Stimulated activated CD8-positive, alpha-beta memory T cell treated with anti-CD3 and anti-CD28 coated beads, Interleukin-7, amount 100 ng/mL, for 4 hours (primary cell): ENCODE data around the gene TMEM59L.
A peak's percentile ranks its signal among the peaks of the same experiment; 100 is the strongest.

Experiments
- DNase-seq, 2 donors: peaks; one replicate each; pipeline ENCODE4 v3.0.0-alpha.2; 2020; ENCODE audit warnings: low read depth in 2 of 2

TMEM59L gene

DNA sequence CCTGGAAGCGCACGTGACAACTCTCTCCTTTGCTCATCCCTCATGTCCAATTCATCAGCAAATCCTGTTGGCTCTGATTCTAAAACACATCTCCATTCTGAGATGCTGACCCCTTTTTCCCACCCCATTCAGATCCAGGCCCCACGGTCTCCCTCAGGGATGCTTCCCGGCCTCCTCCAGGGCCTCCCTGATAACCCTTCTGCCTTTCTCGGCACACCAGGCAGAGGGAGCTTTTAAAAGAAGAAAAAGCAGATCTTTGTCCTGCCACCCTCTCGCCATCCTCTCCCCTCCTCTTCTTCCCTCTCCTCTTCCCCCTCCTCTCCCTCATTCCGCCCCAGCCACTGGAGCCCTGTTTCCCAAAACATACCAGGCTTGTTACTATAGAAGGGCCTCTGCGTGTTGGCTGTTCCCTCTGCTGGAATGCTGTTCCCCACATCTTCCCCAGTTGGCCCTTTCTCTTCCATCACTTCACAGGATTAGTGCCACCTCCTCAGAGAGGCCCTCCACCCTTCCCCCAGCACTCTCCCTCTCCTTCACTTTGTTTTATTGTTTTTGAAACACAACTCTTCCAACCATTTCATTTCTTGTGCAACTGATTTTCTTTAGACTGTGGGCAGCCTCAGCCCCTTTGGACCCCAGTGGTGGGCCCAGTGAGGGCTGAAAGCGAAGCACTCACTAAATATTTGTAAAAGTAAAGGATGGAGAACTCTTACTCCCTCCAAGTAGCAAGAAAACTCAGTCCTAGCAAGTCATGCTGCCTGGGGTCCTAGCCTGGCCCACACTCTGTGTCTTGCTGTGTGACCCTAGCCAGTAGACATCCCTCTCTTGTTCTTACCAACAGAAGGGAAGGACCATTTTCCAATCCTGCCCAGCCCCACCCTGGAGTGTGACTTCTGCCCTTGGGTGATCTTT, 3.6 kb upstream of the TMEM59L start:
- DNase-seq: no peak

DNA sequence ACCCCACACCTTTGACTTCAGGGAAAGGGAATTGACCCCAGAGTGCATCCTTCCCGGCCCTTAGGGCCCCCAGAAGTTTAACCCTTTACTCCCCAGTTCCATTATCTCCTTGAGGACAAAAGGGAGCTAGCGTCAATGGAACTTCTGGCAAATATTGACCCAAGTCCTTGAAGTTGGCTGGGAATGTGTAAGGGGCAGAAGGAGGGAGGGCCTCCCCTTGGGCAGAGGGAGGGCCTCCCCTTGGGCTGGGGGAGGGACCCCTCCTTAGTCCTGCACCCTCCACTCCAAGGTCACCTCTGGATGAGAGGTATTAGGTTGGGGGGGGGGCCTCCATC, 3.0 kb upstream of the TMEM59L start:
- DNase-seq: no peak

DNA sequence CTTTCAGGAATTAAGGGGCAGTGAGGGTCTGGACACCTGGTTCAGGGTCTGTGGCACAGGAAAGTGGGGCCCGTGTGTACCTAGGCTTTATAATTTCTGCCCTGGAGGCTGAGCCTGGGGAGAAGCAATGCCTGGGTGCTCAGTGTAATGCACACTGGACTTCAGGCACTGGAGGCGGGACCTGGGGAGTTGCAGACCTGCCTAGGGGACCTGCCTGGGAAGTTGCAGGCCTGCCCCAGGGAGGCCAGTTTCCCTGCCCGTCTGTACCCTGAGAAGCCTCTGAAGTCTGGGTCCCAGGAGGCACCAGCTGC, 2.5 kb upstream of the TMEM59L start:
- DNase-seq: no peak

DNA sequence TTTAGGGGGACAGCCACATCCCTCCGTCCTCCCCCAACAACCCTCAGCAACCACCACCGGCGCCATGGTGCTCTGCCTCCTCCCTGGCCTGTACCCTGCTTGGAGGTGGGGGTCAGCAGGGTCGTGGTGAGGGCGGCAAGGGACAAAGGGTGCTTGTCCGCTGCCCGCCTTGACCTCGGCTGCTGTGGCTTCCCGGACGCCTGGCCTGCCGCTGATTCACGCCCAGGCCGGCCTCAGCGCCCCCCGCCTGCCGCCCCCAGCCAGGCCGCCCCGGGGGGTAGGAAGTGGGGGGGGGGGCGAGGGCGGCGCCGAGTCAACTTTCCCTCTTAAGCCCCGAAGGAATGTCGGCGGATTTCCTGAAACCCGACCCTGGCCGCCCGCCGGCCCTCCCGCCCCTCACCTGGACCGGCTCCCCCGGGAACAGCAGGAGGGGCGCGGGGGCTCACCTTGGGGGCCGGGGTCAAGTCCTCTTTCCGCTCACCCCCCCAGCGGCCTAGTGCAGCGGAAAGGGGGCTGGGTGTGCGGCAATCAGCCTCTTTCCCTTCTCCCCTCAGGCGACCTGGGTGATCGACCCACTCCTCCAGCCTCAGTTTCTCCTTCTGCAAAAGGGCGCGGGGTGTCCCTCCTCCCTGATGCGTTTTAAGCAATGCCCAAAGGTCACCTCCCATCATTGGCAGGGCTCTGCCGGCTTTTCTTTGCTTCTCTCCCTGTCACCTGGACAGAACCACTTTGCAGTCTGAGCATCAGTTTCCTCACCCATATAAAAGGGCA, 1.9 kb upstream of the TMEM59L start:
- no peak for DNase-seq

DNA sequence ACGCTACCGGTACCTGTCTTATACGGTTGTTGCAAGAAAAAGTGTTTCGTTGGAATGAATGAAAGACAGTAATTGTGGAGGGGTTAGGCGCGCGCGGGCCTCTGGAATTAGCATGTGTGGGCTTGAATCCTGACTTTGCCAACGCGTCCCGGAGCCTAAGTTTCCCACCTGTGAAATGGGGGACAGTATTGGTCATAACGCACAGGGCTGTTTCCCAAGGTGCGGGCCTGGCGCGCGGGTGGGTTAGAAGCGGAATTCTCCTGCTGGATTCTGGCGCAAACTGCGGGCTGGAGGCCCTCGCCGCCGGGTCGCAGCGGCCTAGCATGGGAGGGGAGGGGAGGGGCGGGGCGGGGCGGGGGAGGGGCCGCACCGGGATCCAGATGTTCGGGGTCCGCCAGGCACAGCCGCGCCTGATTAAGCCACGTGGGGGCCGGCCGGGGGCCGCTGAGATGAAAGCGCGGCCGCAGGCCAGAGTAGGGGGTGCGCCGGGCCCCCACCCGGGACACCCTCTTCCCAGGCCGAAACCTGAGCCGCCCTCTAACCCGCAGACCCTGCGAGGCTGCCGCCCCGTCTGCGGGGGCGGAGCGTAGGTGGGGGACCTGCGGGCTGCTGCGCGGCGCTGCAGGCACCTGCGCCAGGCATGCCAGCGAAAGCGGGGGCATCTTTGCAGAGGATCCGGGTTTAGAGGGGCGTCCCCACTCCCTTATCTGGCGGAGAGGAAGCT, 1.2 kb upstream of the TMEM59L start:
- DNase-seq: peak in 1 of 2 donors; percentile 36

DNA sequence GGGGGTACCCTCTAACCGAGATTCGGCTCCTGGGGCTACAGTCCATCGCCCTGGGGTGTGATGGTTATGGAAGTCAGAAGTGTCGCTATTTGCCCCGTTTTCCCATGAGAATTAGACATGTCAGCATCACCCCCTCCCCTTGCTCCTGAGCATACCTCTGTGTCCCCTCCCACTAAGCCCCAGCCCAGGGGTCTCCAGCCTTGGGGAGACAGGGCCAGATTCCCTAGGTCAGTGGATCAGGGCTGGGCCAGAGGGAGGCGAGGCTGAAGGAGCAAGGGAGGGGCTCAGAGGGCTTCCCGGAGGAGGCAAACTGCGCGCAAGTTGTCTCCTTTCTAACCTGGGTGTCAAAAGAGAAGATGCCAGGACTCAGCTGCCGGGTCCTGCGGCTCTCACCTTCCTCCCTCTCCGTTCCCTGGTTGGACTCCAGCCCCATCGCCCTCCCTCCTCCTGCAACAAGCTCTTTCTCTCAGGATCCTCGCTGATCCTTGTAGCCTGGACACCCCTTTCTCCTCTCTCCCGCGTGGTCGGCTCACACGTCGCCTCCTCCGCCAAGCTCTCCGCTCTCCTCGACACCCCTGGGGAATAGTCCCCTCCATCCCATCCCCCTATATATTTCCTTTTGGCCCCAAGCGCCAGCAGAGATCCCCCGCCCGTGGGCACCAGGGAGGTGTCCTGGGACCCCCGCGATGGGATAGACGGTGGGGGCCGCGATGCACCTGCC, 459 bp upstream of the TMEM59L start:
- DNase-seq: no peak

DNA sequence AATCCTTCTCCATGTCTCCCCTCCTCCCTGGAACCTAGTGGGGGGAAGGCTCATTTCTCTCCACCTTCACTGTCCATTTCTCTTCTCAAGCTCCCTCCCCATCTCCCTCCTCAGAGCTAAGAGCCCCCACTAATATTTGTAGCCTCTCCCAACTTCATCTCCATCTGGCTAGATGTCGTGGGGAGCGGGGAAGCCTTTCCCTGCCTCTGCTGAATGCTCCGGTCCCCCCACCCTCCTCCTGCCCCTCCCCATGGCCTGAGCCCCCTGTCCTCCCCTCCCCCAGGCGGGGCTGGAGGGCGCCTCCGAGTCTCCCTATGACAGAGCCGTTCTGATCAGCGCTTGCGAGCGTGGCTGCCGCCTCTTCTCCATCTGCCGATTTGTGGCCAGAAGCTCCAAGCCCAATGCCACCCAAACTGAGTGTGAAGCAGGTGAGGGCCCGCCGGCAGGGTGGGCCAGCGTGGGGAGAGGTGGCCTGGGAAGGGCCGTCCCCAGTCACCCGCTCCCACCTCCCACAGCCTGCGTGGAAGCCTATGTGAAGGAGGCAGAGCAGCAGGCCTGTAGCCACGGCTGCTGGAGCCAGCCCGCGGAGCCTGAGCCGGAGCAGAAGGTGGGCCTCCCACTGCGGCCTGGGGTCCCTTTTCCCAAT, 1.0 kb downstream of the TMEM59L start:
- no peak for DNase-seq

DNA sequence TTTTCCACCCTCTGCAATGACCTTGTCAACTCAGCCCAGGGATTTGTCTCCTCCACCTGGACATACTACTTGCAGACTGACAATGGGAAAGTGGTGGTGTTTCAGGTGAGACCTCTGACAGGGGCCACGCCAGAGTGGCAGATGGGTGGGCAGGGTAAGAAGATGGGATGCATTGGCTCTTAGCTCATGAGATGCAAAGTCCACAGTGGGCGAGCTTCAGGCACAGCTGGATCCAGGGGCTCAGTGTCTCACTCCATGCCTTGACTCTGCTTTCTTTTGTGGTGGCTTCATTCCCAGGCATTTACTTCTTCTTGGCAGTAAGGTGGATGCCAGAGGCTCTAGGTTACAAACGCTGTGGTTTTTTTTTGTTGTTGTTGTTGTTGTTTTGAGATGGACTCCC, 3.4 kb downstream of the TMEM59L start:
- no peak for DNase-seq

DNA sequence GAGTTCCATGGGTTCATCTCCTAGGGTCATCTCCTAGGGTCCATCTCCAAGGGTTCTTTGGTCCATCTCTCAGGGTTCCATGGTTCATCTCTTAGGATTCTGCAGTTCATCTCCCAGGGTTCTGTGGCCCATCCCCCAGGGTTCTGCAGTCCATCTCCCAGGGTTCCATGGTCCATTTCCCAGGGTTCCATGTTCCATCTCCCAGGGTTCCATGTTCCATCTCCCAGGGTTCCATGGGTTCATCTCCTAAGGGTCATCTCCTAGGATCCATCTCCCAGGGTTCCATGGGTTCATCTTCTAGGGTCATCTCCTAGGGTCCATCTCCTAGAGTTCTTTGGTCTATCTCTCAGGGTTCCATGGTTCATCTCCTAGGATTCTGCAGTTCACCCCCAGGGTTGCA, 4.9 kb downstream of the TMEM59L start:
- no peak for DNase-seq

DNA sequence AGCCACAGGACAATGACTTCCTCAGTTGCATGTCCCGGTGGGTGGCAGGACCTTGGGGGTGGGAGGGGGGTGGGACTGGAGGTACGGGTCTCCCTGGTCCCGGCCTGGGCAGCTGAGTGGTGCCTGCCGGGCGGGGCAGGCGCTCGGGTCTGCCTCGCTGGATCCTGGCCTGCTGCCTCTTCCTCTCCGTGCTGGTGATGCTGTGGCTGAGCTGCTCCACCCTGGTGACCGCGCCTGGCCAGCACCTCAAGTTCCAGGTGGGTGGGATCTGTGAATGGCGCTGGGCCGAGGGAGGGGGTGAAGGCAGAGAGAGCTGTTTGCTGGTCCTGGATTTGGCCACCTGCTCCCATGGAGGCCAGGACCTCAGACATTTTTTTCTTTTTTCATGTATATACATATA, 5.6 kb downstream of the TMEM59L start:
- no peak for DNase-seq

DNA sequence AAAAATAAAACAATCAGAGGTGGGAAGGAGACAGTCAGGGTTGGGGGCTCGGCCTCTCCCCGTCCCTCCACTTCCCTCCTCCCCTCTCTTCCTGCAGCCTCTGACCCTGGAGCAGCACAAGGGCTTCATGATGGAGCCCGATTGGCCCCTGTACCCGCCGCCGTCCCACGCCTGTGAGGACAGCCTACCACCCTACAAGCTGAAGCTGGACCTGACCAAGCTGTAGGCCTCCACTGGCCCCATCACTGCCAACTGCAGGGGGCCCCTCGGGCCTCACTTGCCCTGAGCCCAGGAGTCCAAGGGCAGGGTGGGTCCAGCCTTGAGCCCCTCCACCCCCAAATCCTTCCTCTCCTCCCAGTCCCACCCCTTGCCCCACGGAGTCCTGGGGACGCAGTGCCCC, 7.6 kb downstream of the TMEM59L start:
- no peak for DNase-seq

DNA sequence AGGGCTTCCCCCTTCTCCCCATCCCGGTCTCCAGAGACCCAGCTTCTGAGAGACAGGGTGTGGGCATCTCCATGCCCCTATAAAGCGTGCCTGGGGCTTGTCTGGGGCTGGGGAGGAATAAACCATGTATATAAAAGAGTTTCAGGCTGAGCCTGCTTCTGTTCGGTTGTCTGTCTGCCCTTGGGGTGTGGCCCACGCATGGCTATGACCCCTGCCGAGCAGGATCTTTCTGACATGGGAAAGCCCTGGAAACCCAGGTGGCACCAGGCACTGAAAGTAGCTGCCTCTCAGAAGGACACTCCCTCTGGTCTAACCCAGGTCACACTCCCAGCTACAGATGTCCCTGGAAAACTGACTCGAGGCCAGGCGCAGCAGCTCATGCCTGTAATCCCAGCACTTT, 8.2 kb downstream of the TMEM59L start:
- DNase-seq: no peak

DNA sequence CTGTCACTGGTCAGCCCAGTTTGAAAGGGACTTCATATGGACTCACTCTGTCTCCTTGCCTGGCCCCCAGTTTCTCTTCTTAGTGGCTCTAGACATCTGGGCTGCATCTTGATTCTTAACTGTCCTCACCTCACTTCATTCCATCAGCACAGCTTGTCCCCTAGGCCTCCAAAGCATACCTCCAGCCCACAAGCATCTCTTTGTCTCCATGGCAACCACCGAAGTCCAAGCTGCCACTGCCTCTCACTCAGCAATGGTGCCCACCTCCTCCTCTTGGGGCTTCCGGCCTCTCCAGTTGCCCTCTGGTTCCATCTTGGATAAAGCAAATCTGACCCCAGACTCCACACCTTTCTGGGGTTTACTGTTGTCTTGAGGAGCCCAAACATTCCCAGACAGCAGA, 14.2 kb downstream of the TMEM59L start:
- no peak for DNase-seq

DNA sequence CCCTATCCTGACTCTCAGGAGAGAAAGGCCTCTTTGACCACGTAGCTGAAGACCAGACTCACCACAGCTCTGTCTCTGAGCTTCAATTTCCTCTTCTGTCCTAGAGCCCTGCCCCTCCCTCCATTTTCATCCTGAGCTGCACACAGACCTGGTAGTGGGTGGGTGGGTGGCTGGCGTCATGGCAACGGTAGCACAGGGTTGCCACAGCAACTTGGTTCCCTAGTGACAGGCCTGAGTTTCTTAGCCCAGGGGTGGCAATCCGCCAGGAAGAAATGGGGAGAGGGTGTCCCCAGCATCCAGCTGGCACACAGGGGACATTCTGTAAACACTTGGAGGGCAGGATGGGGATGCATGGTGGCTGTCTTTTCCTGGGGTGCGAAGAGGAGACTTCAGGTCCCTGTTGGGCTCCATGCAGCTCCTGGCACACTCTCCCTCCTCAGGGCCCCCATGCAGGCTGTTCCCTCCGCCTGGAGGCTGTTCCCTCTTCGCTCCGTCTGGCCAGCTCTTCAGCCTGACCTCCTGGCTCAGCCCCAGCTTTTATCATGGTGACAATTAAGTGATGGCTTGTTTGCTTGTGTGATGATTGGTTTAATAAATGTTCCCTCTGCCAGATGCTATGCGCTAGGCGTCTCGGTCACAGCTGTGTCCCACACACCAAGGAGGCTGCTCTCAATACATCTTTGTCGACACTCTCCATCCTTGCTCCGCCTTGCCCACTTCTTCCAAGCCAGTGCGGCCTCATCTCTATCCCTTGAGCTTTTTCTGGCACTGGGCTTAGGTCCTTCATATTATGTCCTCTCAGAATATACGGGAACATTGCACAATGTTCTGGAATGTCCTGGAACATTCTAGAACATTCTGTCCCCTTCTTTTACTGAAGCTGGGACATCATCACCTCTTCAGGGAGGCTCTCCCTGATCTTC, 16.8 kb downstream of the TMEM59L start:
- DNase-seq: no peak

DNA sequence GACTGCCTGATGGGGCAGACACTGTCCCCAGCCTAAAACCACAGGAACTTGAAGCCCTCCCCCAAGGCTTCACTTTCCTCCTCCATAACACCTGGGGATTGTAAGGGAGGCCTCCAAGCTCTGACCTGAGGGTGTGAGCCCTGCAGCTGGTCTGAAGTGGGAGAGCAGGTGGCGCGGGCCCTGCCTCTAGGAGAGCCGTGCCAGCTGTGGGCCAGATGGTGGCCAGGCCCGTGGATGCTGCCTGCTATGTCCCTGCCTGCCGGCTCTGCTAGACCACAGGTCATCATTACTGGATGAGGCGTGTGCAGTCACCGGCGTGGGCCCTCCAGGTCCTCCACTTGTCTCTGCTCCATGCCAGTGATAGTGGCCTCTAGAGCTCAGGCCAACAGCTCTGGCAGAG, 20.7 kb downstream of the TMEM59L start:
- no peak for DNase-seq

DNA sequence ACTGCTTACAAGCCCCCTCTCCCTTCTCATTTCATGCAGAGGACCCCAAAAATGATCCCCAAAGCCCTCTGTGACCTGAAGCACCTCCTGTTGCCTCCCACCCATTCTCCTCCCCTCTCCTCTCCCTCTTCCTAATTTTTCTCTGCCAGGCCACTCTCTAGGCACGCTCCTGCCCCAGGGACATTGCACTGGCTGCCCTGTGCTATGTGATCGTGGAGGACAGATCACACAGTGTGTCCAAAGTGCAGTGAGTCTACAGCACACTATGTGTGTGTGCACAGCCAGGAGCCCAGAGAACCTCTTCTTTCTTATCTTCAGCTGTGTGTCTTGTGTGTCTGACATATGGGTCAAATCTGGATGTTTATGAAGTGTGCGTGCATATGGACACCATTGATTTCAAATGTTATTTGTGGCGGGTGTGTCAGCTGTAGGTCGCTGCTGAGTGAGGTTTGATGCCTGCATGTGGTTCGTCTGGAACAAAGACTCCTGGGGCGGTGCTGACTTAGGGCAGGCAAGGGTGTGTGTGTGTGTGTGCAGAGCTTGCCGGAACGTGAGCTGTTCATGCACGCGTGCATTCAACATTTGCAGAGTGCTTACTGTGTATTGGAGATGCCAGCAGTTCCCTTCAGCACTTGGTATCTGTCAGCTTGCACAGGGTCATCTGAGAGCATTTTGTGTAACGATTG, 22.1 kb downstream of the TMEM59L start:
- no peak for DNase-seq

DNA sequence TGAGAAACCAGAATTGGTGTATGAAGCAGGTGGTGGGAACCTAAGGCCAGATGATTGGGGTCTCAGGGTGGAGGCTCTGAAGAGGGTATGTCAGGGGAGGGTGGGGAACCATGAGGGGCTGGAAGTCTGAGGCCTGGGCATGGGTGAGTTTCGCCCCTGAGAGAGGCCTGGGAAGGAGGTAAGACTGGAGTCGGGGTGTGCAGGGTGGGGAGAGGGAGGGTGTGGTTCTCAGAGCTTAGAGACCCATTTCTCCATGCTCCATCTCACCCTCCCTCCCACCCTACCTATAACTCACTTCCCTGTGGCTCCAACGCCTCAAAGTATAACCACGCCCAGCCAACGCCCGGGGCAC, 23.1 kb downstream of the TMEM59L start:
- DNase-seq: no peak

DNA sequence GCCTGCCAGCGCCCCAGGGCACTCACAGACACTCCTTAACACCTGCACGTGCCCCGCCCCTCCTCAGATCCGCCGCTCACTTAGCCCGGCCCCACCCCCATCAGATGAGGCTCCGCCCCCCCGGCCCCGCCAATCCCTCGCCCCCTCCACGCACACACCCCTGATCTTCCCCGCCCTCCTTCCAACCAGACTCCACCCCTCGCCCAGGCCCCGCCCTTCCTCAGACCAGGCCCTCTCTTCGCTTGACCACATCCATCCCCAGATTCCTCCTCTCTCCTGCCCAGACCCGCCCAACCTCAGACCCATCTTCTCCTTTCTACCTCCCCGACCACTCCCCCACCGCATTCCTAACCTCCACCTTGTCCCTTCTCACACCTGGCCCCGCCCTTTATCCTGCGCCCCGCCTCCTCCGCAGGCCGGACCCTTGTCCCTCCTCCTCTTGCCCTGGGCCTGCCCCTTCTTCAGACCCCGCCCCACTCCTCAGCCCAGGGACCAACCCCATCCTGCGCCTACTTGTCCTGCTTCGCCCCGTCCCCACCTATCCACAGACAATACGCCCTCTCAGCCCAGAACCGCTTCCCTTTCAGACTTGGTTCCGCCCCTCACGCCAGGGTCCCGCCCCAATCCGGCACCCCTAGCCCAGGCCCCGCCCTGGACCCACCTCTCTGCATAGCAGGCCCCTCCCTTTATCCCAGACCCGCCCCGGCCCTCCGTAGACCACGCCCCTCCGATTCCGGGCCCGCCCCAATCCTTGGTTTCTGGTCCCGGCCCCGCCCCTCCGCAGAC, 23.7 kb downstream of the TMEM59L start:
- peak; percentile 95 to 98 for DNase-seq

DNA sequence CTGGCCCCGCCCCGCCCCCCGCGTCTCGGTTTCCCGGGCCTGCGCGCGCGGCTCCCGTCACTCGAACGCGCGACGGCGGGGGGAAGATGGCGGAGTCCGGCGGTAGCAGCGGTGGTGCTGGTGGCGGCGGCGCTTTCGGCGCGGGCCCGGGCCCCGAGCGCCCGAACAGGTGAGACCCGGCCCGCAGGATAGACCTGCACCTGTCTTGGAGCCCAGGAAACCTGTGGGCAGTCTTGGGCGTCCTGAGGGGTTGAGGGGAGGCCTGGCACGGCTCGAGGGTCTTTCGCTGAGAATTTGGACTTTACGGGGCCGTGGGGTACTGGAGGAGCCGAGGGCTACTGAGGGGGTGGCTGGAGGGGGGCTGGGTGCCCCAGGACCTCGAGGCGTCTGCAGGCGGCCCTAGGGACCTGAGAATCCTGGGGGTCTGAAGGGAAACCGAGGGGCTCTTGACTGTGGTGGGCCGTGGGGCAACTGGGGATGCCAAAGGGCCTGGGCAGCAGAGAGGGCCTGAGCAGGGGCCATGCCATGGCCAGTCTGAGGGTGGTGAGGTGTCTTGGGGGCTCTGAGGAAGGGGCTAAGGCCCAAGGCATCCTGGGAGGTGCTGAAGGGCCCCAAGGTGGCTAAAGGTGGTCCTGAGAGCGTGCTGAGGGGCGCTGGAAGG, 24.4 kb downstream of the TMEM59L start, which contains the start of gene KLHL26:
Gene KLHL26 (plus strand): TSS at position 60 of the 661 bp plus-strand sequence. CDS start 27 bp downstream, at position 87.
- DNase-seq: no peak
